Small intestine (tissue), 7 donors: Measurements from ENCODE around the gene CHRNB2. TPM values are rescaled to one million over a fixed set of nuclear protein-coding genes. Genes with fewer than 3 reads are reported as not detected.

Experiments
- DNase-seq, 2 donors: peaks; one replicate each; pipeline versions ENCODE4 v3.0.0 to v3.0.0-alpha.2; 2013
- FAIRE-seq: peaks from 2 replicates; lab custom pipeline; 2012; peaks lifted over from hg19 to GRCh38; lab: Jason Lieb, UNC
- H3K27ac ChIP-seq, 3 donors: one replicate each; pipeline ENCODE4 v1.5.1; 2013; ENCODE audit warnings: low read length in 2 of 3, mild to moderate bottlenecking in 2 of 3, control low read depth in 1 of 3, inconsistent platforms in 1 of 3, low read depth in 1 of 3, moderate library complexity in 1 of 3
- H3K27me3 ChIP-seq, 3 donors: one replicate each; pipeline ENCODE4 v1.6.1; 2013; ENCODE audit warnings: low read length in 3 of 3, inconsistent platforms in 1 of 3; ENCODE audit not compliant: control insufficient read depth in 3 of 3, insufficient read depth in 3 of 3
- H3K36me3 ChIP-seq, 3 donors: one replicate each; pipeline ENCODE4 v1.6.1; 2013; ENCODE audit warnings: low read length in 3 of 3, inconsistent platforms in 1 of 3, low read depth in 1 of 3, mild to moderate bottlenecking in 1 of 3, moderate library complexity in 1 of 3; ENCODE audit not compliant: control insufficient read depth in 3 of 3, insufficient read depth in 2 of 3
- H3K4me1 ChIP-seq, 3 donors: one replicate each; pipeline ENCODE4 v1.6.1; 2013; ENCODE audit warnings: low read length in 2 of 3, inconsistent platforms in 1 of 3, low read depth in 1 of 3, mild to moderate bottlenecking in 1 of 3, moderate library complexity in 1 of 3; ENCODE audit not compliant: control insufficient read depth in 3 of 3, insufficient read depth in 2 of 3
- H3K4me3 ChIP-seq, 3 donors: one replicate each; pipeline ENCODE4 v1.5.1; 2013; ENCODE audit warnings: low read length in 3 of 3, control low read depth in 1 of 3, inconsistent platforms in 1 of 3, low read depth in 1 of 3, mild to moderate bottlenecking in 1 of 3, moderate library complexity in 1 of 3
- H3K9me3 ChIP-seq, 2 donors: one replicate each; pipeline ENCODE4 v1.6.1; 2013; ENCODE audit warnings: low read depth in 1 of 2, low read length in 1 of 2; ENCODE audit not compliant: control insufficient read depth in 2 of 2, insufficient read depth in 1 of 2
- WGBS, 3 donors: extraction: QIAGEN DNeasy Blood & Tissue Kit; methylation state at CpG; one replicate each; pipeline ENCODE4 v1.1.7; 2013; 5-methylcytosine and 5-hydroxymethylcytosine counted together
- polyA plus RNA-seq, 4 donors: library from polyadenylated mRNA; stranded (reverse) in 3 of 4; unstranded in 1 of 4; fragments of 200-250 nt in 3 of 4; fragments of 120-200 nt in 1 of 4; gene quantifications; one replicate each; pipeline versions ENCODE4 v1.2.1 to v1.2.3, GENCODE V29; 2013
- donor health status: healthy with polysubstance abuse.
- donor health status: control.
- donor health status: control.
- donor health status: Bipolar disorder and iron deficiency.
- donor health status: healthy.

The CHRNB2 gene
- polyA plus RNA-seq, 4 donors, result 0.75 to 0.95 TPM; not detected in 2

- FAIRE-seq (no peak), DNase-seq (peak in 1 of 2 donors; percentile 56)
- H3K9me3 ChIP-seq, result no peaks in the 10 kb centered on the region
- peak overlapping the region; percentile 96 to 100 (median 97) for H3K27ac ChIP-seq
- no peaks in the 10 kb centered on the region for H3K27me3 ChIP-seq
- 1 to 4% (median 2%) methylated on average over 11 of the region's 11 CpGs for WGBS, 3 donors
- peak overlapping the region; percentile 76 to 98 (median 86) for H3K4me3 ChIP-seq
- H3K4me1 ChIP-seq, result peaks cover 2 to 22% (median 13%) of the 10 kb centered on the region in 3 donors
- H3K36me3 ChIP-seq, result peaks cover 0 to 16% (median 0%) of the 10 kb centered on the region in 3 donors
These were observed 39.6 kb downstream of the CHRNB2 start for GRCh38 chr1:154607106-154607608.

GRCh38 chr1:154607609-154608396, 40.2 kb downstream of the CHRNB2 start, which contains the start of gene ADAR:
TSS of gene ADAR (minus strand) at chr1:154608186. CDS start at chr1:154608006, 180 bp downstream.
- Histone ChIP-seq H3K4me3 (peak within 1 kb of the TSS; percentile 76 to 98 (median 86)), H3K4me1 (peaks cover 2 to 22% (median 13%) of the 10 kb centered on the region in 3 donors), H3K27ac (peak within 1 kb of the TSS; percentile 96 to 100 (median 97)), H3K9me3 (no peaks in the 10 kb centered on the region), H3K27me3 (no peaks in the 10 kb centered on the region), H3K36me3 (peaks cover 0 to 11% (median 0%) of the 10 kb centered on the region in 3 donors)
- FAIRE-seq (no peak), DNase-seq (peak; percentile 96 to 97)
- WGBS, 3 donors, result 0 to 1% (median 0%) methylated on average over 53 to 59 of the region's 59 CpGs

GRCh38 chr1:154608397-154609270, 41.1 kb downstream of the CHRNB2 start:
- H3K4me1 ChIP-seq, result peaks cover 2 to 22% (median 13%) of the 10 kb centered on the region in 3 donors
- no peak for FAIRE-seq

GRCh38 chr1:154609398-154610380, 42.1 kb downstream of the CHRNB2 start:
- Histone ChIP-seq H3K4me1 (peaks cover 2 to 22% (median 10%) of the 10 kb centered on the region in 3 donors), H3K27ac (peak overlapping the region; percentile 27 to 97 (median 96)), H3K36me3 (peaks cover 0 to 4% (median 0%) of the 10 kb centered on the region in 3 donors), H3K27me3 (no peaks in the 10 kb centered on the region), H3K4me3 (no peak overlapping the region), H3K9me3 (no peaks in the 10 kb centered on the region)
- WGBS, 3 donors, result 66 to 72% (median 68%) methylated on average over 12 of the region's 12 CpGs
- DNase-seq (peak; percentile 10 to 11), FAIRE-seq (no peak)

More at GRCh38 chr1:154608397-154609270, 41.1 kb downstream of the CHRNB2 start:
- Histone ChIP-seq H3K36me3 (peaks cover 0 to 4% (median 0%) of the 10 kb centered on the region in 3 donors), H3K27ac (peak overlapping the region; percentile 96 to 100 (median 97)), H3K9me3 (no peaks in the 10 kb centered on the region), H3K4me3 (peak overlapping the region; percentile 76 to 98 (median 86)), H3K27me3 (no peaks in the 10 kb centered on the region)
- DNase-seq, result peak; percentile 40 to 78
- 3 to 4% (median 3%) methylated on average over 31 to 37 of the region's 37 CpGs for WGBS, 3 donors

- FAIRE-seq (no peak), DNase-seq (no peak)
- Histone ChIP-seq H3K9me3 (no peaks in the 10 kb centered on the region), H3K27ac (no peak overlapping the region), H3K4me1 (peaks cover 2 to 15% (median 10%) of the 10 kb centered on the region in 3 donors), H3K4me3 (no peak overlapping the region), H3K27me3 (no peaks in the 10 kb centered on the region), H3K36me3 (peaks cover 0 to 3% (median 0%) of the 10 kb centered on the region in 3 donors)
- 70 to 80% (median 77%) methylated on average over 10 of the region's 10 CpGs for WGBS, 3 donors
These were observed 43.7 kb downstream of the CHRNB2 start for GRCh38 chr1:154611150-154611862.

GRCh38 chr1:154614247-154614646, 46.7 kb downstream of the CHRNB2 start:
- H3K9me3 ChIP-seq, result no peaks in the 10 kb centered on the region
- WGBS, 3 donors, result 93 to 98% (median 98%) methylated on average over 4 of the region's 4 CpGs
- DNase-seq, result no peak
- H3K4me1 ChIP-seq, result peaks cover 2 to 6% (median 3%) of the 10 kb centered on the region in 3 donors
- no peak overlapping the region for H3K4me3 ChIP-seq
- H3K27ac ChIP-seq, result no peak overlapping the region
- no peaks in the 10 kb centered on the region for H3K27me3 ChIP-seq
- H3K36me3 ChIP-seq, result peaks cover 0 to 5% (median 0%) of the 10 kb centered on the region in 3 donors
- FAIRE-seq, result no peak

- Histone ChIP-seq H3K36me3 (peaks cover 0 to 5% (median 0%) of the 10 kb centered on the region in 3 donors), H3K27ac (no peak overlapping the region), H3K4me1 (no peaks in the 10 kb centered on the region), H3K4me3 (no peak overlapping the region), H3K27me3 (no peaks in the 10 kb centered on the region), H3K9me3 (no peaks in the 10 kb centered on the region)
- FAIRE-seq, result no peak
- WGBS, 3 donors, result 88 to 91% (median 89%) methylated on average over 6 of the region's 6 CpGs
- DNase-seq, result no peak
These were observed 47.3 kb downstream of the CHRNB2 start for GRCh38 chr1:154614901-154615300.
